Endometrial microvascular endothelial cells (primary cell): ENCODE data around the gene CACNA1C. TPM values are rescaled to one million over a fixed set of nuclear protein-coding genes. Genes with fewer than 3 reads are reported as not detected.
"Not testable (repeated sequence)": the region's sequence is repeated elsewhere in the genome, so short reads cannot be mapped to it uniquely, and the experiment has no call there.

Source experiments
- in situ Hi-C: cut with HindIII; loops from 2 replicates; pipeline ENCODE4 v1.10.0; 2017; ENCODE audit warnings: low sequenced_read_pairs, low pct_unique_long_range_greater_than_20kb; ENCODE audit errors: inconsistent ontology term
- total RNA-seq: library from RNA; depleted of rRNA; stranded (reverse); fragments of >200 nt; gene quantifications from one replicate; pipeline ENCODE4 v1.2.3, GENCODE V29; 2015; ENCODE audit errors: inconsistent ontology term

The CACNA1C gene
- total RNA-seq, 1 donor from 2014 or later = not detected

DNA sequence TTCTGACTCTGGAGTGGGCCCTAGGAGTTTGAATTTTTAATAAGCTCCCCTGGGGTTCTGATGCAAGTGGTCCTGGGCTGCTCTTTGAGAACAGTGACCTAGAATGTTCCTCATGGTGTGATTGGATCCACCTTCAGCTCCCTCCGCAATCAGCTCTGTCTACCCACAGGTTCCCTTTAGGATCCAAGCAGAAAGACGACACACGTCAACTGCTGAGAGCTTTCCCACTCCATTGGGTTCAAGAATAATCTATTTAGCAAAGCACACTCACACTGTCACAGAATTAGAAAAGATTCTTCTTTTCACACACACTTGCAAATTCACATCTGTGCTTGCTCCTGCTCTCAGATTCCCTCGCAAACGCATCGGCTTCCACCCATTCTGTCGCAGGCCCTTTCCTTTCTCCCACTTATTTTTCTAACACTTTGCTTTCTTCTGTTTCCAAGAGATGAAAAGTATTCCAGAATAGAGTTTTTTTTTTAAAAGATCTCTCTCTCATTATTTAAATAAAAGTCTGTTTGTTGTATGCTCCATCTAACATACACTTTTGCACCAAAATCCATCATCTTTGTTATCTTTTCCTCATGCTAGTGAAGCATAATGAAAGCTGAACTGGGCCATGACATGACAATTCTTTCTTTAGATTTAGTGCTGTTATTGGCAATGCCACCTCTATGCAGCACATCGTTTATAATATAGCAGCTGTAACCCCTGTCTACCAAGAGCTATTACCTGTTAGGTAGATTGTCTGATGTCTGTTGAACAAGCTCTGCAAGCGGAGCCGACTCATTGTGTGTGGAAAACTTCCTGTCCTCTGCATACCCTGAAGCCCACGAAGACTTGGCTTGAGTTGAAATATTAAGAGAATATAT lies 73.1 kb downstream of the CACNA1C start:
- in situ Hi-C loops = no loop called here

GRCh38 chr12:2126676-2127406 lies 74.1 kb downstream of the CACNA1C start:
- in situ Hi-C loops = no loop called here

DNA sequence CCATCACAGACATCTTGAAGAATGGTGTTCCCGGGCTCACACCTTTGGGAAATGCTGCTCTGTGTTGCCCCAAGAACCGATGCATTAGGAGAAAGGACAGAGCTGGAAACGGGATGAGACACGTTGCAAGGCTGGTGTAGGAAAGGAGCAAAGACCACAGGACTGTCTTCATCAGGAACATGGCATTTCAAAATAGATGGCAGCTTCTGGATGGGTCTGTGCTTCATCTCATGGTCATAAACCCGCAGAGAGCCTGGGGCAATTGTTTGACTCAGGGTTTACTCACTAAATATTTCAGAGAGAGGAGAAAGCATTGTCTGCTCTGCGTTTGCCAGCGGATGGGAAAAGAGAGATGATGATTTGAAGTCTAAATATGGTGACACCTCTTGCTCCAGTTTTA lies 76.3 kb downstream of the CACNA1C start:
- in situ Hi-C loops = no loop called here

- in situ Hi-C loops = not testable (repeated sequence)
Observed at GRCh38 chr12:2135661-2136418, 83.1 kb downstream of the CACNA1C start.

DNA sequence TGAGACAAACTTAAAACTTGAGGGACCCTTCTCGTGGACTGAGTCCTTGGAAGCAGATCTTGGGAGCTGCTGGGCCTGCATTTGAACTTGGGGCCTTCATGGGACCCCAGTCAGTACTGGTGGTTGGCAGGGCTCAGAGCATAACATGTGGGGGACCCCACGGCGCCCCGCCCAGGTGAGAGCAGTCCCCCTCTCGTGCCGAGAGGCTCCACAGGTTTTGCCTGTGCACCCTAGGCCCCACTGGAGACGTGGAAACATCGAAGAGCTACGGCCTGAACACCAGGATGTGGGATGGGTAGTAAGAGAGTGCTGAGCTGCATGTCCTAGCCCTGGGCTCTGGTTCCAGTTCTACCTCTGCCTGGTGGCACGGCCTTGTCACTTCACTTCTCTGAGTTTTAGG lies 84.1 kb downstream of the CACNA1C start:
- in situ Hi-C loops = no loop called here

DNA sequence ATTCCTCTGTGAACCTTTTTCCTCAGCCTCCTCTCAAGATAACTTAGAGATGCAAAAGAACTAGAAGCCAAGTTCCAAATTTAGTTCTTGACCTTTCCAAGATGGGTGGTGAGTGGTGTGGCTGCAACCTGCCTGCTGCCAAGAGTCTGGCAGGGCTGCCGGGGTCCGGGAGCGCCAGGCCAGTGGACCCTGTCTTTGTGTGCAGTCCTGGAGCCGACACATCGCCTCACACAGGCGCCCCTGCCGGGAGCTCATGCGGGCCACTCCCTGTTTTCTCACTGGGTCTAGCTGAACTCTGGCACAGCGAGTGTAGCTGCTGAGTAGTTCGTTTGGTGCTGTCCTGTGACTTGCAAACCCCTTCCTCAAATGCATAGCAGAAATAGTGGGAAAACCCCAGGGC lies 84.9 kb downstream of the CACNA1C start:
- in situ Hi-C loops = no loop called here

- in situ Hi-C loops = no loop called here
Observed at GRCh38 chr12:2138294-2138693, 85.5 kb downstream of the CACNA1C start.

DNA sequence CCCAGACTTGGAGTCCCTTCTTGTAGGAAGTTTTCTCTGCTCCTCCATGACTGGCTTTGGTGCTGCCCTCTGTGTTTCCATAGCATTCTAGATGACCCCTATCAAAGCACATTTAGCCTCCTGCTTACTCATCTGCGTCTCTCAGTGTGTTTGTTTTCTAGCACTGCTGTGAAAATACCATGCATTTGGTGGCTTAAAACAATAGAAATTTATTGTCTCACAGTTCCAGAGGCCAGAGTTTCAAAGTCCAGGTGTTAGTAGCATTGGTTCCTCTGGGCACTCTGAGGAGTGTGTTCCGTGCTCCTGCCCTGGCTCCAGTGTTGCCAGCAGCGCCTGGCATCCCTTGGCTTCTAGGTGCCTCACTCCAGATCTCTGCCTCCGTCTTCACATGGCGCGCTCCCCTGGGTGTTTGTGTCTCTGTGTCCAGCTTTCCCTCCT lies 86.1 kb downstream of the CACNA1C start:
- in situ Hi-C loops = no loop called here

- in situ Hi-C loops = no loop called here
Observed at GRCh38 chr12:2139651-2140050, 86.9 kb downstream of the CACNA1C start.

DNA sequence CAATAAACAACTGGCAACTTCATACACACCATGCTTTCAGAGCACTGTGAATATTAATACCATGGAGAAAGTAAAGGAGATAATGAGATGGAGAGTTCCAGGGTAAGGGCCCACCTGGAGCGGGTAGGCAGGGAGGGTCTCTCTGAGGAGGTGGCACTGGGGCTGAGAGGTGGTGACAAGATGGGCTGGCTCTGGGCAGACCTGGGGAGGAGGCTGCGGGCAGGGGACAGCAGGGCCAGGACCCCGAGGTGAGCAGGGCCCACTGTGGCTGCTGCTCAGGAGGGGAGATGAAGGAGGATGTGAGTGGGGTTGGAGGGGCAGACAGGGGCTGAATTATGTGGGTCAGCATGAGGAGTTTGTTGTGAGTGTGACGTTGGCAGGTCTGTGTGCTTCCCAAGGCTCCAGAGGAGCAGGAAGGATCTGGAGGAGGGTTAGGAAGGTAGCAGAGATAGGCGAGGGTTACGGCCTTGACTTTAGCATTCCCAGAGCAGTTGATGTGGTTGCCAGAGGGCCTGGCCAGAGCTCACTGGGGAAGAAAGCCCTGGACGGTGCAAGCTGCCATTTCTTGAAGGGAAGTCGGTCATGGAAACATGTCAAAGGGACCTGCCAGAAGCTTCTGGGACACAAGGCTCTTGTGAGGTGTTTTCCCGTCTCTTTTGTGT lies 88.2 kb downstream of the CACNA1C start:
- in situ Hi-C loops = no loop called here

DNA sequence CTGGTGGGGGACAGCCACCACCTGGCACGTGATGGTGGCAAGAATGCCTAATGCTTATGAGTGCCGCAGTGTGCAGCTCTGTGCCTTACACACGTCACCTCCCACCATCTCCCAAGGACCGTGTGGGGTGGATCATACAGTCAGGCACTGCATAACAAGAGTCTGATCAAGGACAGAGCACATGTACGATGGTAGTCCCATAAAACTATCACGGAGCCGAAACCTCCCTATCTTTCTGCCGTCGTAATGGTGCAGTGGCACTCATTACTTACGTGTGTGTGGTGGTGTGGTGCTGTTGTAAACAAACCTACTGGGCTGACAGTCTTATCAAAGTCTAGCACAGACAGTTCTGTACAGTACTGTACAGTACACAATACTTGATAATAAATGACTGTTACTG lies 89.3 kb downstream of the CACNA1C start:
- in situ Hi-C loops = no loop called here

GRCh38 chr12:2144951-2145350 lies 92.2 kb downstream of the CACNA1C start:
- in situ Hi-C loops = no loop called here

DNA sequence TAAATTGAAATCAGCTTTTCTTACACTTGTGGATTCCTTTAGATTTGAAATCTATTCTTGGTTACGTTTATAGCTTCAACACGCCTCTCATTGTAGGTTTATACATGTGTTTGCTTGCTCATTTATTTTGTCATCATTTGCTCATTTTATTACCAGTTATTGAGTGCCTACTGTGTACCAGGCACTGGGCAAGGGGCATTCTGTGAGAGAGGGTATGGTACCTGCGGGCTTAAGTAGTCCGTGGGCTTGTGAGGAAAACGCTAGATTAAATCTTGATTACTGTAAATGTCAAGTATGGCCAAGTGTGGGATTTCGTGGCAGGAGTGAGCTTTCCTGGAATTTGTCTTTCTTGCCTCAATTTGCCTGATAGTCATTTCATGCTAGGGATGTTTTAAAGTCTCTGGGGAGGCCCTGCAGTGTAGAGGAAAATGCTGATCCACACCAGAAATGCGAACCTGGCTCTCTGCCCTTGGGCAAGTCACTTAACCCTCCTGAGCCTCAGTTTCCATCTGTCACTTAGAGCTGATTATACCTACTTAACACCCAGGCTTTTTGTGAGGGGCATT lies 92.7 kb downstream of the CACNA1C start:
- in situ Hi-C loops = no loop called here

DNA sequence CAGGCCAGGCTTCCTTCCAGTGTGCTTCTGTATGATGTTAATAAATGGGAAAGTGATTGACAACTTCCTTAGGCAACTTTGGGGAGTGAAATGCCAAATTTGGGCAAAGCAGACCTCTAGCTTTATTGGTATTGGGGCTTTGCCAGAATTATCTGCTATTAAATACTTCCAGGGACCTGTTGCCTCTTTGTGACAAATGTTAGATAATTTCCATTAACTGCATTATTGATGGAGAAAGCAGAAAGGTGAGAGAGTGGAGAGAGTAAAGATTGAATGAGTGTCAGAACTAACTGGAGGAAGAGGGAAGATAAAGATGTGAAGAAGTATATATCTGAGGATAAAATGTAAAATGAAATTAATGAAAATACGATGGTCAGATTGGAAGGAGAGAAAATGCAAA lies 94.5 kb downstream of the CACNA1C start:
- in situ Hi-C loops = no loop called here

GRCh38 chr12:2149091-2149490 lies 96.3 kb downstream of the CACNA1C start:
- in situ Hi-C loops = no loop called here

DNA sequence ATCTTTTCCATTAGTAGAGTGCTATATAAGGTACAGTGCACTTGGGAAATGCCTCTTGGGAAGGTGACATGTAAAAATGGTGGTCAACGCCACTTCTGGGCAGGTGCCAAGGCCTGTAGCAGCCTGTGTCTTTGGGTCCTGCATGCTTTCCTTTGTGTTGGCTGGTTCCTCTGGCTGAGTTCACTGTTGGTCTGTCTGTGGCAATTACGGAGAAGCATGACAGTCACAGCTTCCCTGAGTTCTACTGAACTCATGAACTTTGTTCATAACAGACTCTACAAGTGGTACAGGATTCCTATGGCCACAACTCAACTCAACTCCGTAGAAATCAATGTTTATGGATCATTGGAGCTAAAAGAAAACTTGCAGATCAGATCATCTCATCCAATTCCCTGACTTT lies 98.0 kb downstream of the CACNA1C start:
- in situ Hi-C loops = no loop called here

DNA sequence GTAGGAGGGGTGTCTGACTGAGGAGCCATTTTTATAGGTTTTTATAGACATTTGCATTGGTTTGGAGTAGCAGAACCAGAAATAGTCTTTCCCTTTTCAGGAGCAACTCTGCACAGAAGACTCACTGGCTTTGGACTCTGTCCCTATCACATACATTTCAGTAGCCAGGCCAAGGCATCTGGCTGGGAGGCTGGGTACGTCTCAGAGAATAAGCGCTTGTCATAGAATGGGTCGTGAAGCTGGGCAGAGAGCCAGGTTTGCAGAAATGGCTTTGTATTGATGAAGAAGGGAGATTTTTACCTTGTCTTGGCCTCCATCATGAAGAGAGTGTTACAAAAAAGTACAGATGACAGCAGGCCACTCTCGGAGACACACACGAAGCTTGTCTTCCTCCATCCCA lies 98.6 kb downstream of the CACNA1C start:
- in situ Hi-C loops = no loop called here

DNA sequence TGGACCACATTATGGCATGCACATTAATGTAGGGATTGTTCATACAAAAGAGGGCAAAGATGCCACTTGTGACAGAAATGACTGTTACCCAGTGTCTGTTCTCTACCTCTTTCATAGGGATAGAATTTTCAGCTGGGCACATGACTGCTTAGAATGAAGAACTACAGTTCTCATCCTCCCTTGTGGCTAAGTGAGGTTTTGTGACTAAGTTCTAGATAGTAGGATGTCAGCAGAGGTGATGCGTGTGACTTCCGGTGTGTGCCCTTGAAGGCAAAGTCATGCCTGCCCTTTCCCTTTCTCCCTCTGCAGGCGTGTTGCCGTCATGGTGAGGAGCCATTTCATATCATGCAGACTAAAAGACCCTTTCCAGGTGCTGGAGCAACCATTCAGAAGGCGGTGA lies 99.3 kb downstream of the CACNA1C start:
- in situ Hi-C loops = no loop called here

DNA sequence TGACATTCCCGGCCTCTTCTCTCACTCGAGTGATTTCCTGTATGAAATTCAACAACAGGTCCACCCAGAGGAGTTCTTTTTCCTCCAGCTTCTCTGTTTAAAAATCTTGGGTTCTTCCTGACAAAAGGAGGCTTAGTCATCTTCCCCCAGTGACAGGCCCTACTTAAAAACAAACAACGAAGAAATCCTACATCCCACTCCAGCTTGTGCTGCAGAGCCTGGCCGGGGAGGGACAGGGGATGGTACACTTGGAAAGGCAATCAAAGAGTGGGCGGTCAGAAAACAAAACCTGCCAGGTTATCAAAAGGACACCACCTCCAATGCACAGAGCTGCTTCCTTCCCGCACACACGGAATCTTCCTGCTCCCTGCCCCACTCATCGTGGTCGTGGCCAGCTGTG lies 101.3 kb downstream of the CACNA1C start:
- in situ Hi-C loops = no loop called here
